HCT116 (cell line): ENCODE results near the gene CMIP.

Experiments used
- CTCF ChIP-seq, 3 experiments: fragments of 200-600 bp in 1 of 3; sonication (generic) in 1 of 3; IDR thresholded peaks in 2 of 3; conservative IDR thresholded peaks in 1 of 3; 2 replicates each; pipeline ENCODE4 v1.5.1; 2012 to 2017; ENCODE audit warnings: low read depth in 2 of 3, low read length in 2 of 3, antibody characterized with exemption in 1 of 3, borderline replicate concordance in 1 of 3, control low read depth in 1 of 3, mild to moderate bottlenecking in 1 of 3, mixed read lengths in 1 of 3, mixed run types in 1 of 3, moderate library complexity in 1 of 3; ENCODE audit not compliant: insufficient read depth in 1 of 3
- EZH2 ChIP-seq: fragments of 200-600 bp; sonication (generic); IDR thresholded peaks from 2 replicates; pipeline ENCODE4 v1.6.1; 2017; ENCODE audit warnings: antibody characterized with exemption, mixed run types
- JUND ChIP-seq: IDR thresholded peaks from 2 replicates; pipeline ENCODE4 v1.6.1; 2012
- MAX ChIP-seq: IDR thresholded peaks from 2 replicates; pipeline ENCODE4 v1.6.1; 2012
- ZNF274 ChIP-seq: fragments of 200-500 bp; sonication (Bioruptor generic); IDR thresholded peaks from 2 replicates; pipeline ENCODE4 v1.6.1; 2014; ENCODE audit warnings: mild to moderate bottlenecking, low read depth, low read length, inconsistent platforms

- TF ChIP-seq ZNF274: no peak
- no peak for TF ChIP-seq CTCF (IDR thresholded peaks at IDR 0.05 in 2 of 3, conservative IDR thresholded peaks at IDR 0.05 in 1 of 3; ENCODE audit: borderline replicate concordance in 1 of 3, insufficient read depth in 1 of 3, low read depth in 2 of 3, low read length in 2 of 3)
- TF ChIP-seq JUND: no peak
- TF ChIP-seq EZH2: no peak
- TF ChIP-seq MAX: no peak
Measured at GRCh38 chr16:81409016-81409556, 35.5 kb upstream of the CMIP start.
